ACC112 (cell line): ENCODE results near the gene NECAP2.
"Not testable (repeated sequence)": the region's sequence is repeated elsewhere in the genome, so short reads cannot be mapped to it uniquely, and the experiment has no call there.

ENCODE experiments used
- H2AFZ ChIP-seq: fragments of 200-600 bp; sonication (generic); one replicate; pipeline ENCODE4 v1.6.0; 2017; ENCODE audit warnings: antibody characterized with exemption, low read length; ENCODE audit not compliant: unreplicated experiment
- H3K27ac ChIP-seq: fragments of 200-600 bp; sonication (generic); 2 replicates; pipeline ENCODE4 v1.5.1; 2014; ENCODE audit warnings: low read depth, mild to moderate bottlenecking, antibody characterized with exemption, low read length, moderate library complexity
- H3K27me3 ChIP-seq: fragments of 200-600 bp; sonication (generic); 2 replicates; pipeline ENCODE4 v1.6.1; 2014; ENCODE audit warnings: mild to moderate bottlenecking, antibody characterized with exemption, low read length, moderate library complexity, mixed read lengths; ENCODE audit not compliant: insufficient read depth
- H3K36me3 ChIP-seq: fragments of 200-600 bp; sonication (generic); 2 replicates; pipeline ENCODE4 v1.6.1; 2016; ENCODE audit warnings: mild to moderate bottlenecking, antibody characterized with exemption, low read length, moderate library complexity, mixed read lengths; ENCODE audit not compliant: insufficient read depth
- H3K4me1 ChIP-seq: fragments of 200-600 bp; sonication (generic); one replicate; pipeline ENCODE4 v1.6.1; 2016; ENCODE audit warnings: low read length, mixed read lengths; ENCODE audit not compliant: insufficient read depth, unreplicated experiment, control insufficient read depth
- H3K4me3 ChIP-seq: fragments of 200-600 bp; sonication (generic); 2 replicates; pipeline ENCODE4 v1.5.1; 2014; ENCODE audit warnings: mild to moderate bottlenecking, low read depth, low read length
- H3K79me2 ChIP-seq: fragments of 200-600 bp; sonication (generic); one replicate; pipeline ENCODE4 v1.6.0; 2016; ENCODE audit warnings: low read length; ENCODE audit not compliant: control insufficient read depth, unreplicated experiment, insufficient read depth

The NECAP2 gene

DNA sequence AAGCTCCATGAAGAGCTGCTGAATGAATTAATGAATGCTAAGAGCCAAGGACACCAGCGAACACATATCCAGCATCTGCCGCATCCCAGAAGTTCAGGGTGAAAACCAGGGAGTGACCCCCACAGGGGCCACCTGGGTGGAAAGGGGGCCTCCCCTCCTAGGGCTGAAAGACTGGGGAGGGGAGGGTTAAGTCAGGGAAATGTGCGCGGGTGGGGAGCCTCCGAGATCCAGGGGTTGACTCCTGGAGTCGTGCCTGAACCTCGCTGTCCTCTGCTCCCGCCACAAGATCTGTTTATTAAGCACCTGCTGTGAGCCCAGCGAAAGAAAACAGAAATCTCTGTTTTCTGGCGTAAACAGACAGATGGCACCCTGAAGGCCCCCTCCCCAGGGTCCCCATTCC lies 57.5 kb downstream of the NECAP2 start:
- H2AFZ ChIP-seq, H3K27me3 ChIP-seq, H3K27ac ChIP-seq, H3K36me3 ChIP-seq, H3K4me1 ChIP-seq, H3K79me2 ChIP-seq: not testable (repeated sequence)
- H3K4me3 ChIP-seq: peak overlapping the region; percentile 82

- no peak overlapping the region for H3K27ac ChIP-seq
- no peaks in the 10 kb centered on the region for H3K4me1 ChIP-seq
- no peaks in the 10 kb centered on the region for H3K27me3 ChIP-seq
- no peaks in the 10 kb centered on the region for H3K36me3 ChIP-seq
- peak overlapping the region; percentile 82 for H3K4me3 ChIP-seq
- peak overlapping the region; percentile 96 for H2AFZ ChIP-seq
- no peaks in the 10 kb centered on the region for H3K79me2 ChIP-seq
These were observed 58.3 kb downstream of the NECAP2 start for GRCh38 chr1:16498573-16499413.

GRCh38 chr1:16500466-16500865 lies 59.9 kb downstream of the NECAP2 start:
- H3K27ac ChIP-seq, H3K79me2 ChIP-seq, H2AFZ ChIP-seq, H3K36me3 ChIP-seq, H3K4me1 ChIP-seq, H3K27me3 ChIP-seq, H3K4me3 ChIP-seq: not testable (repeated sequence)

- not testable (repeated sequence) for H3K4me3 ChIP-seq, H3K27ac ChIP-seq, H2AFZ ChIP-seq, H3K4me1 ChIP-seq, H3K79me2 ChIP-seq, H3K27me3 ChIP-seq, H3K36me3 ChIP-seq
These were observed 60.5 kb downstream of the NECAP2 start for GRCh38 chr1:16500975-16501374.

GRCh38 chr1:16501446-16501845 lies 60.9 kb downstream of the NECAP2 start:
- H3K27ac ChIP-seq, H3K36me3 ChIP-seq, H2AFZ ChIP-seq, H3K4me1 ChIP-seq, H3K4me3 ChIP-seq, H3K79me2 ChIP-seq, H3K27me3 ChIP-seq: not testable (repeated sequence)

DNA sequence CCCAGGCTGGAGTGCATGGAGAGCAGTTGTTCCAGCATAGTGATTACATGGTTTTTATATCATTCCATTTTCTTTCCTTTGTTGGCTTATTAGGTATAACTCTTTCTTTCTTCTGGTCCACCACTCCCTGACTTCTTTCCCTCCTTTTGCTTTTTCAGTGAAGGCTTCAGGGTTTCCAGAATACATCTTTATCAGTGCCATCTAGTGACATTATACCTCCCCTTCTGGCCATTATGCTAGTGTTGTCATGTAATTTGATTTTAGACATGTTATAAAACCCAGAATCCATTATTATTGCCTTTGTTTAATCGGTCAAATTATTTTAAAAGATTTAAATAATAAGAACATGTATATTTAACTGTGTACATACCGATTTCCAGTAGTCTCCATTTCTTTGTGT lies 63.0 kb downstream of the NECAP2 start:
- no peaks in the 10 kb centered on the region for H3K36me3 ChIP-seq
- H3K4me1 ChIP-seq: no peaks in the 10 kb centered on the region
- no peak overlapping the region for H3K4me3 ChIP-seq
- H3K27me3 ChIP-seq: peaks cover 6% of the 10 kb centered on the region; the same call in 1 of the 2 replicates
- H3K79me2 ChIP-seq: no peaks in the 10 kb centered on the region
- no peak overlapping the region for H2AFZ ChIP-seq
- no peak overlapping the region for H3K27ac ChIP-seq

DNA sequence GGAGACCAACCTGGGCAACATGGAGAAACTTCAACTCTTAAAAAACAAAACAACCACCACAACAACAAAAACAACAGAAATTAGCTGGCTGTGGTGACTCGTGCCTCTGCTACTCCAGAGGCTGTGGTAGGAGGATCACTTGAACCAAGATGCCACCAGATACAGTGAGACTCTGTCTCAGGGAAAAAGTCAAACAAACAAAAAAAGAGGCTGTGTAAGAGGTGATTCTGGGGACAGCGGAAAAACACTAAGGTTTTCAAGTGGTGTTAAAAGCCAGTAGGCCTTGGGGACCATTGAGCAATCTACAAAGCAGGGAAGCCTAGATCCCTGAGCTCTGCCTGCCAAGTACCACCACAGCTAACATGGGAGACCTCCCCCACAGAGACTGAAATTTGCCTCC lies 65.3 kb downstream of the NECAP2 start:
- not testable (repeated sequence) for H3K27ac ChIP-seq, H2AFZ ChIP-seq, H3K79me2 ChIP-seq, H3K27me3 ChIP-seq, H3K4me3 ChIP-seq, H3K4me1 ChIP-seq, H3K36me3 ChIP-seq

DNA sequence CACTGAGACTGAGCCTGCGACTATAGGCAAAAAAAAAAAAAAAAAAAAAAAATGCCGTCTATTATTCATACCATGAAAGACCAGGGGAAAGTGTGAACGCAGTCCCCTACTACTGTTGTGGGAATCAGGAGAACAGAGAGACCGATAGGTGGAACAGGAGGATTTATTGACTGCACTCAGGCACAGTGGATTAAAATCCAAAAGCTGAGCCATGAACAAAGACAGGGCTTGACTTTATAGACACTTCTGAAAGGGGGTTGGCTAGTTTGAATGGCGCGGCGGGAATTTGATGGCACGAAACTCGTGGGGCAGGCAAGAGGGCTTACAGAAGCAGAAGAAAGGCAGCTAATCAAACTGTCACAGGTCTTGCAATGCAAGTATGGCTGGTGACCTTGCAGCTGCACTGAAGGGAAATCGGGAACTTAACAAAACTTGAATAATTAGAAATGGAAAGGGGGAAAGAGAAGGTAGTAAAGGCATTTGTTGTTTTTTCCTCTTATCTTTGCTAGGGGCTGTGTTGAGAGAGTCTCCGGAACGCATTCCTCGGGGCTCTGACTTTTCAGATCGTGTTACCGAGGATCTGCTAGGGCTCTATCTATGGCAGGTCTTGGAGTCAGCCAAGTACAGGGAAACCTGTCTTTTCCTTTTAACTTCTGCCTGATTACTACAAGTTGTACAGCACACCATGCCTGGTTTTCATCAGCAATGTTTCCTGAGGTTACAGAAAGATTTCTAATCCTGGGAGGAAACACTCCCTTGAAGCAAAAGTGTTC lies 66.0 kb downstream of the NECAP2 start:
- H3K36me3 ChIP-seq, H3K4me1 ChIP-seq, H3K27me3 ChIP-seq, H3K4me3 ChIP-seq, H3K79me2 ChIP-seq, H2AFZ ChIP-seq, H3K27ac ChIP-seq: not testable (repeated sequence)

- not testable (repeated sequence) for H3K79me2 ChIP-seq, H3K4me3 ChIP-seq, H3K27me3 ChIP-seq, H3K36me3 ChIP-seq, H2AFZ ChIP-seq, H3K4me1 ChIP-seq, H3K27ac ChIP-seq
These were observed 68.4 kb downstream of the NECAP2 start for GRCh38 chr1:16508861-16509445.
